Gastroesophageal sphincter (tissue), 4 donors: Measurements from ENCODE around the gene SLC35C1. TPM values are rescaled to one million over a fixed set of nuclear protein-coding genes. Genes with fewer than 3 reads are reported as not detected.
A peak's percentile ranks its signal among the peaks of the same experiment; 100 is the strongest.

Experiments
- ATAC-seq: fragments of 150-250 bp; one replicate; pipeline ENCODE4 v1.9.1; 2016; ENCODE audit warnings: mild to moderate bottlenecking, moderate library complexity
- H3K27ac ChIP-seq, 4 donors: fragments of 200-600 bp; sonication (generic) in 3 of 4; 1 replicate in 3 of 4; 2 replicates in 1 of 4; pipeline ENCODE4 v1.5.1; 2016 to 2019
- H3K27me3 ChIP-seq: fragments of 200-600 bp; sonication (generic); one replicate; pipeline ENCODE4 v1.5.1; 2019
- H3K36me3 ChIP-seq, 2 donors: fragments of 200-600 bp; sonication (generic); one replicate each; pipeline ENCODE4 v1.5.1; 2019; ENCODE audit warnings: control low read depth in 1 of 2
- H3K4me1 ChIP-seq, 3 donors: fragments of 200-600 bp; sonication (generic); 1 replicate in 2 of 3; 2 replicates in 1 of 3; pipeline ENCODE4 v1.5.1; 2016 to 2019; ENCODE audit warnings: control low read depth in 2 of 3
- H3K4me3 ChIP-seq, 2 donors: fragments of 200-600 bp; sonication (generic); one replicate each; pipeline ENCODE4 v1.5.1; 2019; ENCODE audit warnings: mild to moderate bottlenecking in 1 of 2, moderate library complexity in 1 of 2
- H3K9me3 ChIP-seq, 3 donors: fragments of 200-600 bp; sonication (generic); one replicate each; pipeline ENCODE4 v1.5.1; 2017 to 2019; ENCODE audit warnings: control low read depth in 2 of 3
- EP300 ChIP-seq: sonication (generic); formaldehyde crosslinking; IDR thresholded peaks from one replicate; pipeline ENCODE4 v1.6.1; 2017; ENCODE audit warnings: antibody characterized with exemption, mild to moderate bottlenecking
- POLR2A ChIP-seq, 2 donors: fragments of 450-650 bp; IDR thresholded peaks; one replicate each; pipeline ENCODE4 v1.6.1; 2017; ENCODE audit warnings: antibody characterized with exemption in 2 of 2, mild to moderate bottlenecking in 2 of 2, moderate library complexity in 1 of 2
- POLR2AphosphoS5 ChIP-seq: sonication (generic); formaldehyde crosslinking; IDR thresholded peaks from one replicate; pipeline ENCODE4 v1.6.1; 2017; ENCODE audit warnings: antibody characterized with exemption
- WGBS, 2 donors: methylation state at CpG; one replicate each; pipeline ENCODE4 v1.1.5; 2018; ENCODE audit warnings: low coverage in 1 of 2; 5-methylcytosine and 5-hydroxymethylcytosine counted together
- total RNA-seq, 4 donors: library from RNA; depleted of rRNA; stranded (reverse); fragments of >200 nt; gene quantifications; one replicate each; pipeline ENCODE4 v1.1.0, GENCODE V29; 2016
- TF ChIP-seq, protein P1 (sequence below), 4 experiments: fragments of 200-600 bp in 2 of 4; fragments of 450-650 bp in 2 of 4; sonication (generic) in 1 of 4; IDR thresholded peaks; one replicate each; pipeline ENCODE4 v1.5.1; 2017 to 2019; ENCODE audit warnings: antibody characterized with exemption in 4 of 4, mild to moderate bottlenecking in 2 of 4, moderate library complexity in 2 of 4

SLC35C1 gene
- total RNA-seq, 4 donors from 2014 or later: 6.8 to 22.3 (median 8.5) TPM

DNA sequence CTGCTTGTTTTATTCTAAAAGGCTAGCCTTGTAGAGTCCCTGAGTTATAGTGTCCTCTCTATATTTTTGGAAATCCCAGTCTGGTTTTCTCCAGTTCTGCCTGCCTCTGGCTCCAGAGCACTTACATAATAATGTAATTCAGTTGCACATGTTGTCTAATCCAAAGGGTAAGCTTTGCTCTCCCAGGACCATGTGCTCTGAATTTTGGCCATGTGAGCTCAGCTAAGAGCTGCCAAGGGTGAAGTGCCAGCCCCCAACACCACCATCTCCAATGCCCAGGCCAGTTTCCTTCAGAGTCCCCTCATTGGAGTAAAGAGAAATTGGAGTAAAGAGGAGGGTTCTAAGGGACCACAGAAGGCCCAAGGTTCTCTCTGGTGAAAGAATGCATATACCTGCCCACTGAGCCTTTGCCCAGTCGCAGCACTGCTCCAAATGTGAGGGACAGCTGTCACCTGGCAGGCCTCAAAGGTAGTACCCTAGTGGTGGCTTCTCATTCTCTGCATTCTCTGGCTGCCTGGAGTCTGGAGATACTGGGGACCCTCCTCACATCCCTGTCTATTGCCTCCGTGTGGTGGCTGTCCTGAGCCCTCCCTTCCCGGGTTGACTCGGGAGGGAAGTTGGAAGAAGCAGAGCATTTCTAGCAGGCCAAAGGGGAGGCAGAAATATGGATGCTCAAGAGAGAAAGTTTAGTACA lies 47.2 kb downstream of the SLC35C1 start:
- H3K27ac ChIP-seq: peak overlapping the region; percentile 25 to 99 (median 94)
- no peaks in the 10 kb centered on the region for H3K9me3 ChIP-seq
- whole genome bisulfite sequencing, 2 donors: 0 to 64% methylated on average over 2 of the region's 4 CpGs
- peaks cover 34 to 92% (median 77%) of the 10 kb centered on the region in 3 donors for H3K4me1 ChIP-seq
- H3K36me3 ChIP-seq: peaks cover 0 to 21% of the 10 kb centered on the region in 2 donors
- H3K27me3 ChIP-seq: no peaks in the 10 kb centered on the region
- no peak for ATAC-seq
- no peak for TF ChIP-seq EP300
- no peak overlapping the region for H3K4me3 ChIP-seq

- no peak for TF ChIP-seq POLR2AphosphoS5
- TF ChIP-seq EP300: no peak
Measured at GRCh38 chr11:45852712-45853101, 47.8 kb downstream of the SLC35C1 start.

DNA sequence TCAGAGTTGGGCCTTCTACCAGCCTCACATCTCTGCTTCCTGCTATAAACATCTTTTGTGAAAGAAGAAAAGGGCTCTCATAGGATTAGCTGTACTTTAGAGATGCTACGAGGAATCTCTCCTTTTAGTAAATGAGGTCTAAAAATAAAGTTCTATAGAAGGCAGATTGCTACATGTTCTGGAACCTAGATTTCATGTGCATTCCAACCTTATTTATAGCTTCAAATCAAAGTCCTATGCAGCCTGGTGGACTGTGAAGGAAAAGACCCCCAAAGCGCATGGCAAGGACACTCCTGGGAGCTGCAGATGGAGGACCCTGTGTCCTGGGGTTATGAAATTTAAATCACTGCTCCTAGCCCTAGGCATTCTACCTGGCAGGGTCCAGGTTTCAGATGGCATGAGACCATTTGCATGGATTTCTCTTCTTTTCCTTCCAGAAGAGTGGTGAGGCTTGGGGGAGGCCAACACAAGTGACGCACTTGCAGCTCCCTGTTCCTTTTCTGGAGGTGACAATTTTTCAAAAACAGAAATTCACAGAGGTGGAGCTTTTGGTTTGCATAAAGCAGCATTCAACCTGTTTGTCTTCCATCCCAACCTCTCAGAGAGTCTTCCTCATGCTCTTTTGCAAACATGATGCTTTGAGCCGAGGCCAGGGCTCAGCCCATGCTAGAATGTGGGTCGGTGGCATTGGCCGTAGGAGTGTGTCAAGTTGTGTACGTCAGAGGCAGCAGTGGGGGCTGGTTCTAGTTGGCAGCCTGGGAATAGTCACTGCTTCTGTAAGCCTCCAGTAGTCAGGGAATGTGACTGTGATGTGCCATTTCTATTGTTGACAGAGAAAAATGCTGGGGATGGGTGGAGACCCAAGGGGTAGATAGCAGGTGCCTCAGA lies 48.6 kb downstream of the SLC35C1 start:
- Histone ChIP-seq H3K27ac (peak overlapping the region; percentile 31 to 99 (median 94)), H3K4me1 (peaks cover 47 to 100% (median 91%) of the 10 kb centered on the region in 3 donors), H3K9me3 (no peaks in the 10 kb centered on the region), H3K27me3 (no peaks in the 10 kb centered on the region), H3K4me3 (no peak overlapping the region), H3K36me3 (peaks cover 0 to 27% of the 10 kb centered on the region in 2 donors)
- no peak for ATAC-seq
- 50 to 53% methylated on average over 3 to 6 of the region's 7 CpGs for WGBS, 2 donors
- TF ChIP-seq POLR2A (IDR thresholded peaks at IDR 0.05) (no peak), POLR2AphosphoS5 (peak; percentile 21)

More at GRCh38 chr11:45852712-45853101, 47.8 kb downstream of the SLC35C1 start:
- no peak for ATAC-seq
- Histone ChIP-seq H3K36me3 (peaks cover 0 to 23% of the 10 kb centered on the region in 2 donors), H3K27me3 (no peaks in the 10 kb centered on the region), H3K4me1 (peaks cover 39 to 98% (median 82%) of the 10 kb centered on the region in 3 donors), H3K27ac (peak overlapping the region; percentile 25 to 99 (median 94)), H3K4me3 (no peak overlapping the region), H3K9me3 (no peaks in the 10 kb centered on the region)
- 40 to 67% methylated on average over 1 of the region's 1 CpG for WGBS, 2 donors

GRCh38 chr11:45855308-45855707 lies 50.4 kb downstream of the SLC35C1 start:
- TF ChIP-seq, protein P1, sequence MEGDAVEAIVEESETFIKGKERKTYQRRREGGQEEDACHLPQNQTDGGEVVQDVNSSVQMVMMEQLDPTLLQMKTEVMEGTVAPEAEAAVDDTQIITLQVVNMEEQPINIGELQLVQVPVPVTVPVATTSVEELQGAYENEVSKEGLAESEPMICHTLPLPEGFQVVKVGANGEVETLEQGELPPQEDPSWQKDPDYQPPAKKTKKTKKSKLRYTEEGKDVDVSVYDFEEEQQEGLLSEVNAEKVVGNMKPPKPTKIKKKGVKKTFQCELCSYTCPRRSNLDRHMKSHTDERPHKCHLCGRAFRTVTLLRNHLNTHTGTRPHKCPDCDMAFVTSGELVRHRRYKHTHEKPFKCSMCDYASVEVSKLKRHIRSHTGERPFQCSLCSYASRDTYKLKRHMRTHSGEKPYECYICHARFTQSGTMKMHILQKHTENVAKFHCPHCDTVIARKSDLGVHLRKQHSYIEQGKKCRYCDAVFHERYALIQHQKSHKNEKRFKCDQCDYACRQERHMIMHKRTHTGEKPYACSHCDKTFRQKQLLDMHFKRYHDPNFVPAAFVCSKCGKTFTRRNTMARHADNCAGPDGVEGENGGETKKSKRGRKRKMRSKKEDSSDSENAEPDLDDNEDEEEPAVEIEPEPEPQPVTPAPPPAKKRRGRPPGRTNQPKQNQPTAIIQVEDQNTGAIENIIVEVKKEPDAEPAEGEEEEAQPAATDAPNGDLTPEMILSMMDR (IDR thresholded peaks at IDR 0.05): no peak
- TF ChIP-seq EP300 (no peak), POLR2AphosphoS5 (no peak), POLR2A (IDR thresholded peaks at IDR 0.05) (no peak)
- Histone ChIP-seq H3K36me3 (peaks cover 0 to 32% of the 10 kb centered on the region in 2 donors), H3K4me1 (peaks cover 55 to 100% (median 94%) of the 10 kb centered on the region in 3 donors), H3K27ac (peak overlapping the region; percentile 89 to 99 (median 94)), H3K9me3 (no peaks in the 10 kb centered on the region), H3K27me3 (no peaks in the 10 kb centered on the region), H3K4me3 (no peak overlapping the region)
- WGBS, 2 donors: 56 to 80% methylated on average over 2 to 4 of the region's 5 CpGs
- no peak for ATAC-seq

DNA sequence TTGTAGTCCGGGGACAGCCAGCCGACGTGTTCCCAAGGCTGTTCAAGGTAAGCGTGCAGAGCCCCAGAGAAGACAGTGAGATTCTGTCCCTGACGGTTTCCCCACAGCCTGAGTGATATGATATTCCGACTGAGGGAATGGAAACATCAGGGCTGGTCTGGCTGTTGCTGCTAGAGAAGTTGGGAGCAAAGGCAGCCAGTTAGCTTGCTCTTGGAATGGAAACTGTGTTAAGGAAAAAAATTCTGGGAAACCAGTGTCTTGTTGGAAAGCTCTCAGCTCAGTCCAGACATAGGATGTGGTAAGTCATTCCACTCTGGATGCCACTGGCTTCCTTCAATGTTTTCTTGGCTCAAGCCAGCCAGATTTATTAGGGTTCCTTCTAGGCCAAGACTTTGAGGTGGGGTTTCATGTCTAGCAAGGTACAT lies 51.1 kb downstream of the SLC35C1 start:
- TF ChIP-seq EP300: no peak
- TF ChIP-seq POLR2AphosphoS5: peak; percentile 54
- H3K36me3 ChIP-seq: peaks cover 0 to 40% of the 10 kb centered on the region in 2 donors
- H3K9me3 ChIP-seq: no peaks in the 10 kb centered on the region
- H3K27me3 ChIP-seq: no peaks in the 10 kb centered on the region
- 13% methylated on average over 1 of the region's 6 CpGs; no CpG with 5 or more reads in 1 of the 2 donors for WGBS, 2 donors
- H3K4me3 ChIP-seq: no peak overlapping the region
- peak overlapping the region; percentile 89 to 99 (median 94) for H3K27ac ChIP-seq
- ATAC-seq: peak; percentile 5
- H3K4me1 ChIP-seq: peaks cover 56 to 99% (median 89%) of the 10 kb centered on the region in 3 donors

- peaks cover 6 to 60% of the 10 kb centered on the region in 2 donors for H3K36me3 ChIP-seq
- no peaks in the 10 kb centered on the region for H3K27me3 ChIP-seq
- ATAC-seq: peak; percentile 56
- H3K4me3 ChIP-seq: no peak overlapping the region
- H3K4me1 ChIP-seq: peaks cover 43 to 85% (median 72%) of the 10 kb centered on the region in 3 donors
- TF ChIP-seq, protein P1 (IDR thresholded peaks at IDR 0.05): no peak
- TF ChIP-seq EP300 (no peak), POLR2A (IDR thresholded peaks at IDR 0.05) (no peak), POLR2AphosphoS5 (no peak)
- H3K9me3 ChIP-seq: no peaks in the 10 kb centered on the region
- WGBS, 2 donors: 0 to 13% methylated on average over 1 to 2 of the region's 2 CpGs
- H3K27ac ChIP-seq: peak overlapping the region; percentile 89 to 99 (median 94)
Measured at GRCh38 chr11:45857961-45858474, 53.1 kb downstream of the SLC35C1 start.
